ENCODE data around the gene EXOC4.

EXOC4 gene

DNA sequence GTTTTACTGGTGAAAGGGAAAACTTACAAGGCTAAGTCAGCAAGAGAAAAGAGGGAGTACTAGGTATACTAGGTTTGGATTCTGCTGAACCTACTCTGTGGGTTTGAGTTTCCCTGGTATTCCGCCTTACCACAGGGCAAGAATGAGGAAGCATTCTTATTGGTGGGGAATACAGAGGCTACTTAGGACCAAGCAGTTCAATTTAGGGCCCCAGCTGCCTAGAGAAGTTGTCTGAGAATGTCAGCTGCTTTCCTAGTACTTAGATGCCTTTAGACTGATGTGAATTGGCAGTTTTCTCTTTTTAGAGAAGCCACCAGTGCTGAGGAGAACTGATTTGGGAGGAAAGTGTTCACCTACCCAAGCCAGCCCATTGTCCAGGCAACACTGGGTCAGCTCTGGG lies 465.3 kb downstream of the EXOC4 start:
- no peak overlapping the region for H3K4me3 ChIP-seq (ENCODE audit: low read length)
- no peak for DNase-seq (ENCODE audit: low read depth)
- TF ChIP-seq, protein P1, sequence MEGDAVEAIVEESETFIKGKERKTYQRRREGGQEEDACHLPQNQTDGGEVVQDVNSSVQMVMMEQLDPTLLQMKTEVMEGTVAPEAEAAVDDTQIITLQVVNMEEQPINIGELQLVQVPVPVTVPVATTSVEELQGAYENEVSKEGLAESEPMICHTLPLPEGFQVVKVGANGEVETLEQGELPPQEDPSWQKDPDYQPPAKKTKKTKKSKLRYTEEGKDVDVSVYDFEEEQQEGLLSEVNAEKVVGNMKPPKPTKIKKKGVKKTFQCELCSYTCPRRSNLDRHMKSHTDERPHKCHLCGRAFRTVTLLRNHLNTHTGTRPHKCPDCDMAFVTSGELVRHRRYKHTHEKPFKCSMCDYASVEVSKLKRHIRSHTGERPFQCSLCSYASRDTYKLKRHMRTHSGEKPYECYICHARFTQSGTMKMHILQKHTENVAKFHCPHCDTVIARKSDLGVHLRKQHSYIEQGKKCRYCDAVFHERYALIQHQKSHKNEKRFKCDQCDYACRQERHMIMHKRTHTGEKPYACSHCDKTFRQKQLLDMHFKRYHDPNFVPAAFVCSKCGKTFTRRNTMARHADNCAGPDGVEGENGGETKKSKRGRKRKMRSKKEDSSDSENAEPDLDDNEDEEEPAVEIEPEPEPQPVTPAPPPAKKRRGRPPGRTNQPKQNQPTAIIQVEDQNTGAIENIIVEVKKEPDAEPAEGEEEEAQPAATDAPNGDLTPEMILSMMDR (IDR thresholded peaks at IDR 0.05; ENCODE audit: insufficient read depth, low read depth, low read length, missing control alignments): no peak

- TF ChIP-seq, protein P1 (IDR thresholded peaks at IDR 0.05; ENCODE audit: insufficient read depth, low read depth, low read length, missing control alignments): no peak
- no peak for DNase-seq (ENCODE audit: low read depth)
- no peak overlapping the region for H3K4me3 ChIP-seq (ENCODE audit: low read length)
Measured at GRCh38 chr7:133723044-133723443, 470.2 kb downstream of the EXOC4 start.

GRCh38 chr7:133724148-133724547 lies 471.3 kb downstream of the EXOC4 start:
- no peak for DNase-seq (ENCODE audit: low read depth)
- TF ChIP-seq, protein P1 (IDR thresholded peaks at IDR 0.05; ENCODE audit: insufficient read depth, low read depth, low read length, missing control alignments): no peak
- H3K4me3 ChIP-seq (ENCODE audit: low read length): no peak overlapping the region

GRCh38 chr7:133724694-133725093 lies 471.8 kb downstream of the EXOC4 start:
- TF ChIP-seq, protein P1 (IDR thresholded peaks at IDR 0.05; ENCODE audit: insufficient read depth, low read depth, low read length, missing control alignments): no peak
- DNase-seq (ENCODE audit: low read depth): no peak
- H3K4me3 ChIP-seq (ENCODE audit: low read length): no peak overlapping the region

DNA sequence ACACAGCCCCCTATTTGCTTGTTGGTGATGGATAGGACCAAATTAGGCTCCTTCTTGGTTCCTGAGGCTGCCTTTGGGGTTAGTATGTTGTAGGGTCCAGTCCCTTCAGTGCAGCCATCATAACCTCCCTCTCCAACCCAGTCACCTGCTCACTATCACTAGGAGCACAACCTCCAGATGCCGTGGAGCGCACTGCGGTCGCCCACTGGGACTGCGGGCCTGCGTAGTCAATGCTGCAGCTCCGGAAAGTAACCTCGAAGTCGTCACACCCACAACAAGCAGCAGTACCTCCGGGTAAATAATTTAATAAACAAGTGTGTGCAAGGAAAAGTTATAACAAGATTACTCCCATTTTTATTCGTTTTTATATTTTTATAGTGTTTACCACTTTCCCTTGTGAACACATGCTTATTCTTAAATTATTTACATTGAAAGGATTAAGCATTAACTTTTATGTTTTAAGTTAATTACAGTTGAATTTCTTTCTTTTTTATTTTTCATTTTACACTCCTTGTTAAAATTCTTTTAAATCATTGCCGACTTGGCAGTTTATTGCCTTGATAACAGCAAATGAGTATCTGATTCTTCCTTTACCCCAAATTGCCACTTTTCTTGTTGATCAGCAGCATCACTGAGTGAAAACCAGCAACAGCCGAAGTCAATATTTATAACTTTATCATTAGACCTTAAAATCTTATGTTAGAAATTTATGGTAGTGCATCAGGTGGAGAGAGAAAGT lies 474.8 kb downstream of the EXOC4 start:
- TF ChIP-seq, protein P1 (IDR thresholded peaks at IDR 0.05; ENCODE audit: insufficient read depth, low read depth, low read length, missing control alignments): no peak
- H3K4me3 ChIP-seq (ENCODE audit: low read length): no peak overlapping the region
- no peak for DNase-seq (ENCODE audit: low read depth)

DNA sequence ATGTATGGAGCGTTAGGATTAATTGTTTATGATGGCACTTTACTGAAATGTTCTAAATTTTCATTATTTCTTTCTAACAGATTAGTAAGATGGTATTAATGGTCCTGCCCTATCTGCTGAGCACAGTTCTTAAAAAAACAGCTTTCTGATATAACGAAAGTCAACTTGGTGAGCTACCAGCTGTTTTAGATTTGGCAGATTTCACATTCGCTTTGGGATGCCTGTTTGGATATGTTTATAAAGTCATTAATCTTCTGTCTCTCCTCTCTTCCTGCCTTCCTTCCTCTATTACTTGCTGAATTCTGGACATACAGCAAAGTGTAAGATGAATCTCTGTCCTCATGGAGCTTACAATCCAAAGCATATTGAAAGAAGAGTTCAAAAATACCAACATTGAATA lies 477.5 kb downstream of the EXOC4 start:
- no peak overlapping the region for H3K4me3 ChIP-seq (ENCODE audit: low read length)
- no peak for DNase-seq (ENCODE audit: low read depth)
- TF ChIP-seq, protein P1 (IDR thresholded peaks at IDR 0.05; ENCODE audit: insufficient read depth, low read depth, low read length, missing control alignments): no peak

DNA sequence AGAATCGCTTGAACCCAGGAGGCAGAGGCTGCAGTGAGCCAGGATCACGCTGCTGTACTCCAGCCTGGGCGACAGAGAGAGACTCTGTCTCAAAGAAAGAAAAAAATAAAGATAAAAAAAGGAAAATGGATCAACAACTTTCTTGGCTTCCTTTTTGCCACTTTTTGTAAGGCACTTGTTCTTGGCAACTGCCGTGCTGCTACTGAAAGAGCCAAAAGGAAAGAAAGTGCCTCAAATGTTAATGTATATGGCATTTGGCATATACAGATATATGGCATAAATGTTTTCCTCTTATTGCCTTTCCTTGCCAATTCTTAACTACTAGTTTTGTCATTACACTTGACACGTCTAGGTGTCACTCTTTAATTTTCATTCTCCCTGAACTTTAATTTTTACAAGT lies 480.5 kb downstream of the EXOC4 start:
- TF ChIP-seq, protein P1 (IDR thresholded peaks at IDR 0.05; ENCODE audit: insufficient read depth, low read depth, low read length, missing control alignments): no peak
- no peak overlapping the region for H3K4me3 ChIP-seq (ENCODE audit: low read length)
- no peak for DNase-seq (ENCODE audit: low read depth)
